NCI-H2196 treated with DMSO at 0.1 percent for 48 hours (cell line): Measurements from ENCODE around the gene SAMD4A.

Experiments used
- DNase-seq: peaks from one replicate; lab custom pipeline; 2025; ENCODE audit not compliant: unreplicated experiment; lab: John Stamatoyannopoulos, UW

Gene SAMD4A

GRCh38 chr14:54775486-54776140 lies 208.7 kb downstream of the SAMD4A start:
- no peak for DNase-seq

DNA sequence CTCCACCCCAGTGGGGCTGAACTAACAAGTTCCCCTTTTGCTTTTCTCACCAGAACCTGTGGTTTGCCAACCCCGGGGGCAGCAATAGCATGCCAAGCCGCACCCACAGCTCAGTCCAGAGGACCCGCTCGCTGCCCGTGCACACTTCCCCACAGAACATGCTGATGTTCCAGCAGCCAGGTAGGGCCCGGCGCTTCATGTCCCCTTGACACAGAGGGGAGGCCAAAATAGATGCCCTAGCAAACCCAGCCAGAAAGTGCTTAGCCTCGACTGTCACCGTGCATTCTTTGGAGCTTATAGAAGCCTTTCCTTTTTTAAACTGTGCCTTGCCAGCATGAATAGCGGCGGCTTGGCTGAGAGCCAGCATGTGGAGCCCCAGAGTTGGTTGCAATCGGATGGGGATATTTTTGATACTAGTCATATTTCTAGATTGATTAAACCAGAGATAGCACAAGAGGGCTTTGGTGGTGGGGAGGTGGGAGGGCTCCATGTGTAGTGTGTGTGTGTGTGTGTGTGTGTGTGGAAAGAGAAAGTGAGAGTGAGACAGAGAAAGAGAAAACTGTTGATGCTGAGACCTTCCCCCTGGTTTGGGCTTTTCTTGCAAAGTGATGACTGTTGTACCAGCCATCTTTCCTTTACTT lies 209.6 kb downstream of the SAMD4A start:
- no peak for DNase-seq

- no peak for DNase-seq
Observed at GRCh38 chr14:54777395-54777794, 210.5 kb downstream of the SAMD4A start.

GRCh38 chr14:54778618-54779345 lies 211.9 kb downstream of the SAMD4A start:
- no peak for DNase-seq

DNA sequence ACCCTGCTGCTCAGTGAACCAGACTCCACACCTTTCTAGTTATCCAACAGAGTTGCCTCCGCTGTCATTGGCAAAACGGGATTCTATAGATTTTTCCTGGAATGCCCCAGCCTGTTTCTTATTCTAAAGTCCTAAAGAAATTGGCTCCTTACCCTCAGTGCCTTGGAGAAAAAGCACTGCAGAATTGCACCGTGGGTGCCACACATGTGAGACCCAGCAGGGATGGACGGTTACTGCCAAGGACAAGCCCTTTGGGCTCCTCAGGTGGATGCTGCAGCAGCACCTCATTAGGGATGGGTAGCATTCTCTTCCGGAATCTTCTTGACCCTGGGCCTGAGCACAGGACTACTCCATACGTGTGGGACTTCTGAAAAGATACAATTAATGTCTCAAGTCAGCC lies 214.2 kb downstream of the SAMD4A start:
- no peak for DNase-seq

GRCh38 chr14:54781961-54782750 lies 215.2 kb downstream of the SAMD4A start:
- DNase-seq: no peak

DNA sequence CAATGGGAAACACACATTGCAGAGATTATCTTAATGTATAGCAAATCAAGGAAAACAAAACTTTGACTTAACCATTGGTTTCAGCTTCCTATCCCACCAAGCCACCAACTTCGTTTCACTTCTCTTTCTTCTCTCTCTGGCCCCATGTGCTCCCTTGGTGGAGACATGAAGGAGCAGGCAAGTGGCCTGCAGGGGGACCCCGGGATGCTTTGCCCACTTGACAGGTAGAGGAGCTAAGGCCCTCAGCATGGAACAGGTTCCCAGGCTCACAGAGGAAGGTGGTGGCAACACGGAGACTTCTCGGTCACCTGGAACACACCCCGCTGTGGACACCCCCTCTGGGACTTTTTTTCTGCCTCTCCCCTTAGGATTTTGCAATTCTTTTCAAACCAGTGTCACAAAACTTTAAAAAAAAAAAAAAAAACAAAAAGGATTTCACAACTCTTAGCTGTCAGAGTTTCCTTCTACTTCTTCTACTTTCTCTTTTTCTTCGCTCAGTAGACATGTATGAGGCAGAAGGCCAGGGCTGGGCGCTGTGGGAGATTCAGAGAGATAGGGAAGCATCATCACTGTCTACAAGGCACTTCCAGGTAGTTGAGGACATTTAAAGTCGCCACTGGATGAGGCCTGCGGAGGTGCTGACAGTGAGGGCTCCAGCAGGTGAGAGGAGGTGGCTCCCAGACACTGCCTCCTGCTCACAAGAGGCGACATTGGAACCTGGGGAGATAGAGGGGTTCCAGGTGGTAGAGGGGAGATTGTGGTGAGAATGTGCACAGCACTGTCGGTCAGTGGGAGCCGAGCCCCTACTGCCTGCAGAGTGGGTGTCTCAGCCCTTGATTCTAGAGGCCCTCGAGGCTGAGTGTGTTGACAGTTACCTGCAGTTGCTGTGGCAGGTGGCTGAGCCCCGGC lies 216.1 kb downstream of the SAMD4A start:
- no peak for DNase-seq

- no peak for DNase-seq
Observed at GRCh38 chr14:54783660-54784015, 216.7 kb downstream of the SAMD4A start.

GRCh38 chr14:54784060-54784459 lies 217.1 kb downstream of the SAMD4A start:
- no peak for DNase-seq

DNA sequence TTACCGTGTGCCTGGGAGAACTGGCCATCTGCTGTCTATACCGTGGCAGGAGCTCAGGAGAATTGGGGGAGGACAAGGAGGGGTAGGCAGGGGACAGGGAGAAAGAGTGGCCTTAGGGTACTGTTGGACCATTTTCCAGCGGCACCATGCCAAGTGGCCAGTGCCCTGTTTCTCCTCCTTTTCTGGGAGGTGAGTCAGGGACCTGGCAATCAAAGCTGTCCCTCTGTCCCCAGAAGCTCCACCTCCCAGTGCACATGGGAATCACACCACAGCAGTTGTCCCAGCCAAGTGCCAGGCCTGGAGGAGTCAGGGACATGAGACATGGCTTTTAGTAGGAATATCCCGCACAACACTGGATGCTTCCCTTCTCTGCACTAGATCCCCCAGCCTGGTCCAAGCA lies 217.7 kb downstream of the SAMD4A start:
- no peak for DNase-seq

DNA sequence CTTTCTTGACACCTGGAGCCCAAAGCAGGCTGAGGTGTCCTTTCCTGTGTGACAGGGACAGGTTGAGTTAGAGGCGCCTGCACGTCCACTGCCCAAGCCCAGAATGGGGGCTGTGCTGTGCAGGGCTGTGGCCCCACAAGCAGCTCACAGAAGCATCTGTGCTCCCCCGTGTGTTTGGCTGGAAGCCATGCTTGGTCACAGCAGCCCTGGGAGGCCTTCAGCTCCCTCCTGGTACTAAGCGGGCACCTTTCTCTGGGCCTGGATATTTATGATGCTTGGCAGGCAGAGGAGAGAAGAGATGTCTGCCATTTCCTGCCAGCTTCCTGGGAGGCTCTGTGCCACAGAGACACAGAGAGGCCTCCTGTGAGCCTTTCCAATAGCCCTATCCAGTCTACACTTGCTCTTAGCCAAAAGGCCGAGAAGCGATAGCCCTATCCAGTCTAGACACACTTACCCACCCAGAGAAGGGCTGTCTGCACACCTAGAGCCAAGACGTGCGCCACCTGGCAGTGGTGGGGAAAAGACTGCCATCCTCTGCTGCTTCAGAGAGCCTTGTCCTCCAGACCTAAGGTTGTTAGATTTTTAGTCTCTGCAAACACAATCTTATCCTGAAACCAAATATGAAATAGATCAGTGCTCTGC lies 218.3 kb downstream of the SAMD4A start:
- DNase-seq: no peak

DNA sequence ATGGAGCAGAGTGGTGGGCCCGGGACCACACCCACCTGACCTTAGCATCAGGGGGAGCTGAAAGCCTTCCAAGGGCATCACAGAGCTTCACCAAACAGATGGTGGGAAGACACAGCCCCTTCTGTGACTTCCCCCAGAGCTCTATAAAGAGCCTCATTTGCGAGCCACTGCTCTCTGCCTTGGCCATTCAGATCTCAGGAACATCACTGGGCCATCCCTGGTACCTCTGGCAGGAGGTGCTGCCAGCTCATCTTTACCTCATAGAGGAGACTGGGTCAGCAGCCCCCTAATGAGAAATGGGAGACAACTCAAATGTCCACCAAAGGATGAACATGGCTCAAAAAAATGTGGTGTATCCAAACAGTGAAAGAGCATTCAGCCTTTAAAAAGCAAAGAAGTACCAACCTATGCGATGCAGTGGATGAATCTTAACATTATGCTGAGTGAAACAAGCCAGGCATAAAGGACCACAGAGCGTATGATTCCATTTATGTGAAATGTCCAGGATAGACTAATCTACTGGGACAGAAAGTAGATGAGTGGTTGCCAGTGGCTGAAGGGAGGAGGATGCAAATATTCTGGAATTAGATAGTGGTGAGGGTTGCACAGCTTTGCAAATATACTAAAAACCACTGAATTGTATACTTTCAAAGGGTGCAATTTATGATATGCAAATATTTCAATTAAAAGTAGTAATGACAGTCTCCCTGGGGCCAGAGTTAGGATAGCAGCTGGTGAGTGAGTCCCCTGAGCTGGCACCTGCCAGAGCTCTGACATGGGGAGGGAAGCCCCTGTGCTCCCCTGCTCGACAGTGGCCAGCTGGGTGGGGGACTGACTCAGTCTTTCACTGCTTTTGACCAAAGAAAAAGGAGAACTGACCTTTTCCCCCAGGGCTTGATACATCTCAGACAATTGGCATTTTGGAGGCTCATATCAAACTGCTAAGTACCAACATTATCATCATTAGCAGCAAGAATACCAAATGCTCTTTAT lies 219.1 kb downstream of the SAMD4A start:
- no peak for DNase-seq

DNA sequence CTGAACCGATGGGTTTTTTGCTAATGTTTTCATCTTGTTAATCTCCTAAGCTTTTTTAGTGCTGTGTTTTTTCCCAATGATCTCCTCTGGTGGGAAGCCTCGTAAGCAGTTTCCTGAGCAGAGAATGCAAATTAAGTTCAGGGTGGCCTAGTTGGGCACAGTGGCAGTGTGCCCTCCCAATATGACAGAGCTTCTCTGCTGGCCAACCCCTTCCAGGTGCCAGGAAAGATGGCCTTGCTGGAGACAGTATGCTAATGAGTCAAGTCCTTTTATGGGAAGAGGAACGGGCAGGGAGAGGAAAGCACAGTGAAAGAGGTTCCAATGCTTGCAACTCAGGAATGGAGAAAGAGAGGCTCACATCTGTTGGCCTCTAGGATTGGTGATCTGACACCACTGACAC lies 219.9 kb downstream of the SAMD4A start:
- no peak for DNase-seq

GRCh38 chr14:54787261-54787660 lies 220.3 kb downstream of the SAMD4A start:
- no peak for DNase-seq

DNA sequence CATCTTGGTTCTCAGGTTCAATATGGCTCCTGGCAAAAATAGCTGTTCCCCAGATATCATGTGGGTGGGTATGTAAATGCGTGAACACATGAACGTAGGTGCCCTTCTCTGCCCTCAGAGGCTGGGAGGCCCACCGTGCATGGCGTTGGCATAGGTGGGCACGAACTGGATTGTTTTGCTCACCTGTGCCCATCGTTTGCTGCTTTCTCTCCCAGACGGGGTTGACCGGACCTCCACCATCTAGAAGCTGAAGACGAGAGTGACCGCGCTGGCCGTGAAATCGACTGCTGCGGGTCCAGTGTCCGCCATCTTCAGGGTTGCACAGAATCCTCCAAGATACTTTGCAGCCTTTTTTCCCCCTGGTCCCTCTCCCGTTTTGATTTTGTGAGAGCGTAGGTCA lies 221.8 kb downstream of the SAMD4A start:
- DNase-seq: no peak

GRCh38 chr14:54789166-54789565 lies 222.2 kb downstream of the SAMD4A start:
- DNase-seq: no peak

GRCh38 chr14:54789781-54790480 lies 223.0 kb downstream of the SAMD4A start:
- DNase-seq: no peak

DNA sequence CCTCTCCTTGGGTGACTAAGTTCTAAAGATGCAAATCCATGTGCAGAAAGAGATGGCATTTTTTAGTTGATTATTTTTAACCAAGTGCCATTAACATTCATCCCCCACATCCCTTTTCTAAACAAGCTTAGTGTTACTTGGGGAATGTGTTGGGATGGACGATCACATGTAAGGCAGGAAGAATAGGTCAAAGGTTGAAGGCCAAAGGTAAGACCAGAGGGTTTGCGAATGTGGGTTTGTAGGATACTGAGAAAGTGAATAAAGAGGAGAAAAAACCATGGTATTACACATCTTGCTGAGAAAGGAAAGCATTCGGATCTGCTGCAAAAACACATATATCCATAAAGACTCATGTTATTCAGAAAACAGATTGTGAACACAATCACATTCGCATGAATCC lies 224.1 kb downstream of the SAMD4A start:
- DNase-seq: no peak
